ENCODE measurements around the gene ULBP1.

Gene ULBP1

GRCh38 chr6:149985481-149985937 lies 21.8 kb downstream of the ULBP1 start:
- H3K36me3 ChIP-seq (ENCODE audit: control insufficient read depth, insufficient read depth, low read length): no peaks in the 10 kb centered on the region
- no peak overlapping the region for H3K18ac ChIP-seq (ENCODE audit: low read length)
- H3K23ac ChIP-seq (ENCODE audit: low read length): no peak overlapping the region
- no peak overlapping the region for H3K27ac ChIP-seq (ENCODE audit: low read depth, low read length)
- no peaks in the 10 kb centered on the region for H3K79me2 ChIP-seq (ENCODE audit: control insufficient read depth, insufficient read depth, low read length)
- no CpG with 5 or more reads among the region's 5 CpGs for WGBS (ENCODE audit: extremely low coverage, insufficient coverage, low lambda C conversion rate)
- peaks cover 72% of the 10 kb centered on the region for H3K27me3 ChIP-seq (ENCODE audit: insufficient read depth, low read length, poor library complexity)
- no peaks in the 10 kb centered on the region for H3K79me1 ChIP-seq (ENCODE audit: low read length)
- no peak overlapping the region for H2BK15ac ChIP-seq (replicated peaks; ENCODE audit: low read depth)
- H2BK120ac ChIP-seq (ENCODE audit: low read depth, low read length): no peak overlapping the region
- no peak overlapping the region for H4K5ac ChIP-seq (ENCODE audit: low read length)
- H3K9ac ChIP-seq (ENCODE audit: low read length): no peak overlapping the region
- no peak overlapping the region for H3K56ac ChIP-seq (ENCODE audit: low read length)
- no peak overlapping the region for H3K4ac ChIP-seq (ENCODE audit: low read depth, low read length)
- H2BK5ac ChIP-seq (ENCODE audit: low read length): no peak overlapping the region
- H3K4me3 ChIP-seq (ENCODE audit: low read length): no peak overlapping the region
- no peak for DNase-seq
- H4K8ac ChIP-seq (ENCODE audit: low read depth, low read length): no peak overlapping the region
- no peak overlapping the region for H2AK5ac ChIP-seq (ENCODE audit: low read length)
- no peaks in the 10 kb centered on the region for H3K4me1 ChIP-seq (ENCODE audit: control insufficient read depth, low read depth, low read length)
- no peak overlapping the region for H3K4me2 ChIP-seq (ENCODE audit: low read length)

DNA sequence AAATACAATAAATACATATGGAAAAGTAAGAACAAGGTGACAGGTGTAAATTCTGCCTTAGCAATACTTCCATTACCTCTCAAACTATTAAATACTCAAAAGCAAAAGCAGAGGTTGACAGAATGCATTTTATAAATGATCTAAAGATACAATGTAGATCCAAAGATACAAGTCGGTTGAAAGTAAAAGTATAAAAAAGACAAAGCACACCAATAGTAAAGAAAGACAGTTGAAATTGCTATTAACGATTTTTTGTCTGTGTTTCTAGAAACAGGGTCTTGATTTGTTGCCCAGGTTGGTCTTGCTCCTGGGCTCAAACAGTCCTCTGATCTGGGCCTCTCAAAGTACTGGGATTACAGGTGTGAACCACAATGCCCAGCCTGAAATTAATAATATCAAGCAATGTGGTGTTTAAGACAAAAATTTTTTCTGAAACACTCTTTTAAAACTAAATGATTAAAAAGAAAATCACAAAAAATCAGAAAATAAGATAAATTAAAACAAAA lies 23.9 kb downstream of the ULBP1 start:
- Histone ChIP-seq H4K5ac (ENCODE audit: low read length) (no peak overlapping the region), H4K8ac (ENCODE audit: low read depth, low read length) (no peak overlapping the region), H2AK5ac (ENCODE audit: low read length) (no peak overlapping the region), H3K4ac (ENCODE audit: low read depth, low read length) (no peak overlapping the region), H3K4me1 (ENCODE audit: control insufficient read depth, low read depth, low read length) (no peaks in the 10 kb centered on the region), H2BK5ac (ENCODE audit: low read length) (no peak overlapping the region), H2BK15ac (replicated peaks; ENCODE audit: low read depth) (no peak overlapping the region), H3K4me2 (ENCODE audit: low read length) (no peak overlapping the region), H3K23ac (ENCODE audit: low read length) (no peak overlapping the region), H3K4me3 (ENCODE audit: low read length) (no peak overlapping the region), H3K56ac (ENCODE audit: low read length) (no peak overlapping the region), H3K79me2 (ENCODE audit: control insufficient read depth, insufficient read depth, low read length) (no peaks in the 10 kb centered on the region), H3K18ac (ENCODE audit: low read length) (no peak overlapping the region), H3K27ac (ENCODE audit: low read depth, low read length) (no peak overlapping the region), H3K79me1 (ENCODE audit: low read length) (no peaks in the 10 kb centered on the region), H3K36me3 (ENCODE audit: control insufficient read depth, insufficient read depth, low read length) (no peaks in the 10 kb centered on the region), H3K9ac (ENCODE audit: low read length) (no peak overlapping the region), H2BK120ac (ENCODE audit: low read depth, low read length) (no peak overlapping the region), H3K27me3 (ENCODE audit: insufficient read depth, low read length, poor library complexity) (peaks cover 75% of the 10 kb centered on the region)
- no peak for DNase-seq
- no CpG with 5 or more reads among the region's 2 CpGs for WGBS (ENCODE audit: extremely low coverage, insufficient coverage, low lambda C conversion rate)

DNA sequence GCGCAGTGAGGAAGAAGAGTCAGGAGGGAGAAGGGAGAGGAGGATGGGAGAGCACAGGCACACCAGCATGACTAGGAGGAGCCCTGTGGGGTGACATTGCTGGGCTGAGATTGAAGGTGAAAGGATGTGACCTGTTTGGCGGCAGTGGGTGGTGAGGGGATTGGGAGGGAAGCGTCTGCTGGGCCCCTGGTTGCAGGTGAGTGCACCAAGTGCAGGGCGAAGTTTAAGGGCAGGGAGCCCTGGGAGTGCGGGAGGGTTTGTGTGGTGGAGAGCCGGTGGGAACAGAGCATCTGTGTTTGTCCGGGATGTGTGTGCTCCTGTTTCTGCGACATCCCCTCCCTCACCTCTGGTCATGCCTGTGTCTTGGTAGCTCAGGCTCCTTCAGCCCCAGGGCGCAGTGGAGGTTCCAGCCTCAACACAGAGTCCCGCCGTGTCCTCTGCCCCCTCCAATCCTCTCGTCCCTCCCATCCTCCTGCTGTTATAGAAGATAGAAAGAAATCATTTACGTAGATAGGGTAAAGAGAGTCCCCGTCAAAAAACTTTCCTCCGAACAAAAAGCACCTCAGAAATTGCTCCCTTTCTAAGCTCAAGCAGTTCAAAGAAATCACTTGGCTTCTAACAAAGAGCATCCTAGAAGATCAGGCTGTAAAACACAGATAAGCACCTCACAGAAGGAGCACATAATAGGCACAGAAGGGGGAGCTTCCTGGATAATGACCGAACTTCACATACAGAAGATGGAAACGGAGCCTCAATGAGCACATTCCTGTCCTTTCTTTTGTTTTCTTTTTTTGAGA lies 25.0 kb downstream of the ULBP1 start:
- Histone ChIP-seq H3K23ac (ENCODE audit: low read length) (no peak overlapping the region), H2AK5ac (ENCODE audit: low read length) (no peak overlapping the region), H2BK15ac (replicated peaks; ENCODE audit: low read depth) (no peak overlapping the region), H3K4me3 (ENCODE audit: low read length) (no peak overlapping the region), H3K4ac (ENCODE audit: low read depth, low read length) (no peak overlapping the region), H3K27me3 (ENCODE audit: insufficient read depth, low read length, poor library complexity) (peaks cover 74% of the 10 kb centered on the region), H3K27ac (ENCODE audit: low read depth, low read length) (no peak overlapping the region), H3K79me2 (ENCODE audit: control insufficient read depth, insufficient read depth, low read length) (no peaks in the 10 kb centered on the region), H3K56ac (ENCODE audit: low read length) (no peak overlapping the region), H2BK5ac (ENCODE audit: low read length) (no peak overlapping the region), H3K9ac (ENCODE audit: low read length) (no peak overlapping the region), H3K36me3 (ENCODE audit: control insufficient read depth, insufficient read depth, low read length) (no peaks in the 10 kb centered on the region), H2BK120ac (ENCODE audit: low read depth, low read length) (no peak overlapping the region), H4K5ac (ENCODE audit: low read length) (no peak overlapping the region), H3K4me2 (ENCODE audit: low read length) (no peak overlapping the region), H3K79me1 (ENCODE audit: low read length) (no peaks in the 10 kb centered on the region), H3K4me1 (ENCODE audit: control insufficient read depth, low read depth, low read length) (no peaks in the 10 kb centered on the region), H3K18ac (ENCODE audit: low read length) (no peak overlapping the region), H4K8ac (ENCODE audit: low read depth, low read length) (no peak overlapping the region)
- WGBS (ENCODE audit: extremely low coverage, insufficient coverage, low lambda C conversion rate): no CpG with 5 or more reads among the region's 17 CpGs
- no peak for DNase-seq

DNA sequence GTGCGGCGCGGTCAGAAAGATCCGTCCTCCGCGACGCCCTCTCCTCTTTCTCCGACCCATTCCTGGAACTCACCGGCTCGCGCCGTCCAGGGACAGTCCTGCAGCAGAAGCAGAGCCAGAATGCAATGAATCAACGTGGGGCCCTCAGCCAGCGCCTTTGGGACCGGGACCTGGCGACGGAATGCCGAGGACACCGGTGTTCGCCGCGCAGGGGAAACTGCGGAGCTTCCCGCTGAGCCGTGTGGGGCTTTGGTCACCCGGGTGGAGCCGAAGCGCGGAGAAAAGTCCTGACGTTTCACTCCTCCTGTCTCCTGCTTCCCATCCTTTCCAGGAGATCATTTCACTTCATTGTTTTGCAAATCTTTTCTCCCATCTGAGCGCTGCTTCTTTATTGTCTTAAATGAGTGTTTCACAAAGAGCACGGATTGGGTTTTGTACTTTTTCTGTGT lies 26.5 kb downstream of the ULBP1 start:
- H2AK5ac ChIP-seq (ENCODE audit: low read length): no peak overlapping the region
- DNase-seq: no peak
- H3K4ac ChIP-seq (ENCODE audit: low read depth, low read length): no peak overlapping the region
- no peak overlapping the region for H3K56ac ChIP-seq (ENCODE audit: low read length)
- no peak overlapping the region for H4K8ac ChIP-seq (ENCODE audit: low read depth, low read length)
- no peak overlapping the region for H2BK15ac ChIP-seq (replicated peaks; ENCODE audit: low read depth)
- no peak overlapping the region for H4K5ac ChIP-seq (ENCODE audit: low read length)
- no peaks in the 10 kb centered on the region for H3K79me1 ChIP-seq (ENCODE audit: low read length)
- no peak overlapping the region for H3K4me2 ChIP-seq (ENCODE audit: low read length)
- H3K79me2 ChIP-seq (ENCODE audit: control insufficient read depth, insufficient read depth, low read length): no peaks in the 10 kb centered on the region
- no peak overlapping the region for H3K23ac ChIP-seq (ENCODE audit: low read length)
- no peaks in the 10 kb centered on the region for H3K36me3 ChIP-seq (ENCODE audit: control insufficient read depth, insufficient read depth, low read length)
- no peak overlapping the region for H2BK120ac ChIP-seq (ENCODE audit: low read depth, low read length)
- H3K4me3 ChIP-seq (ENCODE audit: low read length): no peak overlapping the region
- H3K4me1 ChIP-seq (ENCODE audit: control insufficient read depth, low read depth, low read length): no peaks in the 10 kb centered on the region
- no peak overlapping the region for H3K18ac ChIP-seq (ENCODE audit: low read length)
- WGBS (ENCODE audit: extremely low coverage, insufficient coverage, low lambda C conversion rate): no CpG with 5 or more reads among the region's 32 CpGs
- peaks cover 68% of the 10 kb centered on the region for H3K27me3 ChIP-seq (ENCODE audit: insufficient read depth, low read length, poor library complexity)
- H2BK5ac ChIP-seq (ENCODE audit: low read length): no peak overlapping the region
- H3K27ac ChIP-seq (ENCODE audit: low read depth, low read length): no peak overlapping the region
- H3K9ac ChIP-seq (ENCODE audit: low read length): no peak overlapping the region

GRCh38 chr6:149990661-149991471 lies 27.1 kb downstream of the ULBP1 start:
- Histone ChIP-seq H2BK5ac (ENCODE audit: low read length) (no peak overlapping the region), H3K36me3 (ENCODE audit: control insufficient read depth, insufficient read depth, low read length) (no peaks in the 10 kb centered on the region), H4K8ac (ENCODE audit: low read depth, low read length) (no peak overlapping the region), H3K79me1 (ENCODE audit: low read length) (no peaks in the 10 kb centered on the region), H3K4ac (ENCODE audit: low read depth, low read length) (no peak overlapping the region), H2BK120ac (ENCODE audit: low read depth, low read length) (no peak overlapping the region), H4K5ac (ENCODE audit: low read length) (no peak overlapping the region), H3K4me1 (ENCODE audit: control insufficient read depth, low read depth, low read length) (no peaks in the 10 kb centered on the region), H3K56ac (ENCODE audit: low read length) (no peak overlapping the region), H3K79me2 (ENCODE audit: control insufficient read depth, insufficient read depth, low read length) (no peaks in the 10 kb centered on the region), H2AK5ac (ENCODE audit: low read length) (no peak overlapping the region), H3K4me2 (ENCODE audit: low read length) (peak overlapping the region; percentile 10), H3K4me3 (ENCODE audit: low read length) (no peak overlapping the region), H2BK15ac (replicated peaks; ENCODE audit: low read depth) (no peak overlapping the region), H3K27me3 (ENCODE audit: insufficient read depth, low read length, poor library complexity) (peaks cover 62% of the 10 kb centered on the region), H3K27ac (ENCODE audit: low read depth, low read length) (no peak overlapping the region), H3K23ac (ENCODE audit: low read length) (no peak overlapping the region), H3K18ac (ENCODE audit: low read length) (no peak overlapping the region), H3K9ac (ENCODE audit: low read length) (no peak overlapping the region)
- peak; percentile 57 for DNase-seq
- no CpG with 5 or more reads among the region's 49 CpGs for WGBS (ENCODE audit: extremely low coverage, insufficient coverage, low lambda C conversion rate)

Data from mesendoderm (in vitro differentiated cells).